ENCODE results near the gene SAMD4A.
"Not testable (repeated sequence)": the region's sequence is repeated elsewhere in the genome, so short reads cannot be mapped to it uniquely, and the experiment has no call there.

The SAMD4A gene

DNA sequence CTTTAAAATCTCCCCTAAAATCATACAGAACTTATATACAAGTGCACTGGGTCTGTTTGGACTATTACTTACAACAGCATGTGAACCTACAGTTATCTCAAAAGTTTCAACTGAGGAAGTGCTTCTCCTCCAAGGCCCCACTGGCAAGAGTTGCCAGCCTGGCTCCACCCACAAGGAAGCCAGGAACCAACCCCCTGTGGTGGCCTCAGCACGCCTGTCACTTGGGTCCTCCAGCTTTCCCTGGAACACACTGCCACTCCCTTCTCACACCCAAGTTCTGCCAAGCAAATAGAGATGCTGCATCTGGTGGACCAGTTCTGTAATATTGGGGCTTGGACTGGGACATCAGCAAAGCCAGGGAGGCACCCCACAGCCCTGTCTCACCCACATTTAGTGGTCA lies 220.3 kb downstream of the SAMD4A start:
- DNase-seq: no peak

DNA sequence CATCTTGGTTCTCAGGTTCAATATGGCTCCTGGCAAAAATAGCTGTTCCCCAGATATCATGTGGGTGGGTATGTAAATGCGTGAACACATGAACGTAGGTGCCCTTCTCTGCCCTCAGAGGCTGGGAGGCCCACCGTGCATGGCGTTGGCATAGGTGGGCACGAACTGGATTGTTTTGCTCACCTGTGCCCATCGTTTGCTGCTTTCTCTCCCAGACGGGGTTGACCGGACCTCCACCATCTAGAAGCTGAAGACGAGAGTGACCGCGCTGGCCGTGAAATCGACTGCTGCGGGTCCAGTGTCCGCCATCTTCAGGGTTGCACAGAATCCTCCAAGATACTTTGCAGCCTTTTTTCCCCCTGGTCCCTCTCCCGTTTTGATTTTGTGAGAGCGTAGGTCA lies 221.8 kb downstream of the SAMD4A start:
- DNase-seq: no peak

DNA sequence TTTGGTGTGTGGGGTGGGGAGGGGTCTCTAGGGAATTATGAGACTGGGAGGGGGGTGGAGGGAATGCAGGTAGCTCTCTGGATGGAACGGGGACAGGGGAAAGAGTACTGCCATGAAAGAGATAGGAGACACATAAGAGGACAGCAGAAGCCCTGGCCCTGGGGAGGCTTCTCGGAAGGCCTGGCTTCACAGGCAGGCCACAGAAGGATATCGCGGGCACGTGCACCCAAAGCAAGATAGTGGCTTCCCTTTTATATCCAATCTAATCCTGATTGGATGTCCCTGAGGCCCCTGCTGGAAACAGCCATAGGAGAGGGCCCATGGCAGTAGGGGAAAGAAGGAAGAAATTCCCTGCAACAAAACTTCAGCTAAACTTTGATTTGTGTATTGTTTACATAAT lies 222.2 kb downstream of the SAMD4A start:
- no peak for DNase-seq

DNA sequence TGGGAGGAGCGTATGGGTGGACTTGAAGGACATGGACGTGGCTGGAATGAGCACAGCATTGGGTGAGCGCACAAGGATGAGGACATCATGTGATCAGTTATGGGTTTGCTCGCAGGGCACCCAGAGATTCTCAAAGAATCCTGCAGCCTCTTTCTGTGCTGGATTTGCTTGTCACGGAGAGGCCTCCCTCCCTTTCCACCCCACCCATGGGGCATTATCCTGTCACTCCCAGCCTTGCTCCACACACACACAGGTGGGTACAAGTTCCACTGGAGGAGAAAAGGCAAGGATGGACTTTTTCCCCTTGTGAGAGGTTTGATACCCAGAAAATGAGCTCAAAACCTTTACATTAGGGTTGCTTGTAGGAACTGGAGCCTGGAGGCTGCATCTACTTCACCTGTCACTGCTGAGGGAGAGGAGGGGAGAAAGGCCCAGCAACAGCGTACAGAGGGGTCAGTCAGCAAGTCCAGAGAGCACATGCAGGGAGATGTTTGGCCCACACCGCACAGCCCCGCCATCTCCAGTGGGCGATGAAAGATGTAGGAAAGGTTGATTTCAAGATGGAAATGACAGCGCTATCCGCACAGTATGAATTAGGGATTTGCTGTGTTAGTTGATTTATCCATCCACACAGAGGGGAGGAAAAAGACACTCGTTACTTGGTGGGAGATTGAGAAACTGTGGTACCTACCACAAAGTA lies 223.0 kb downstream of the SAMD4A start:
- no peak for DNase-seq

DNA sequence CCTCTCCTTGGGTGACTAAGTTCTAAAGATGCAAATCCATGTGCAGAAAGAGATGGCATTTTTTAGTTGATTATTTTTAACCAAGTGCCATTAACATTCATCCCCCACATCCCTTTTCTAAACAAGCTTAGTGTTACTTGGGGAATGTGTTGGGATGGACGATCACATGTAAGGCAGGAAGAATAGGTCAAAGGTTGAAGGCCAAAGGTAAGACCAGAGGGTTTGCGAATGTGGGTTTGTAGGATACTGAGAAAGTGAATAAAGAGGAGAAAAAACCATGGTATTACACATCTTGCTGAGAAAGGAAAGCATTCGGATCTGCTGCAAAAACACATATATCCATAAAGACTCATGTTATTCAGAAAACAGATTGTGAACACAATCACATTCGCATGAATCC lies 224.1 kb downstream of the SAMD4A start:
- no peak for DNase-seq

DNA sequence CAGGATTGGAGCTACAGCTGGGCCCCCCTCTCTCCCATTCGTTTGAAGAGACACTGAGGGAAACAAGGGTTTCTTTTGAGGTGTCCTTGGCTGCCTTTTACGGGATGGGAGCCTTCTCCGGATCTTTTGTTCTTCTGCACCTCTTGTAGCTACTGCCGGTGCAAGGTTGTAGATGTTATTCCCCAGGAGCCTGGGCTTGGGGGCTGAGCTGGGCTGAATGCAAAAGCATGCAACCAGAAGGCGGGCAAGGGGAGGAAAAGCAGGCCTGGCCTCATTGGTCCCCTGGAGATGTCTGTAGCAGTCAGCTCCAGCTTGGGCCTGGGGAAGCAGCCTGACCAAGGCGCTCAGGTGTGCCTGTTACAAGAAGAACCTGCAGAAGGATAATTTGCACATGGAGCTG lies 225.4 kb downstream of the SAMD4A start:
- DNase-seq: no peak

DNA sequence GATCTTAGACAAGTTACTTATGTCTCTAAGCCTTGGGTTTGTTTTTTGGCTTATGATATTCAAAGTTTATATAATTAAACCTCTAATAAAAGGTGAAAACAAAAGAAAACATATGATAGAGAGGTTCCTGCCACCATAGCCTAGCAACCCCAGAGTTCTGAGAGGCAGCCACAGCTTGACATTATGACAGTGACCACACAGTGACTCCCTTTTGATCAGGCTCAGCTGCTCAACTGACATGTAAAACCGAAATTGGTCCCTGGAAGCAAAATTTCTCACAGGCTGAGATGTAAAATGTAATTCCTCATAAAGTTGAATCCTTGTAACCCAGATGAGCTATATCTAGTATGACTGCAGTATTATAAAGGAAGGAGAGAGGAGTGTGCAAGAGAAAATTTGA lies 227.2 kb downstream of the SAMD4A start:
- no peak for DNase-seq

DNA sequence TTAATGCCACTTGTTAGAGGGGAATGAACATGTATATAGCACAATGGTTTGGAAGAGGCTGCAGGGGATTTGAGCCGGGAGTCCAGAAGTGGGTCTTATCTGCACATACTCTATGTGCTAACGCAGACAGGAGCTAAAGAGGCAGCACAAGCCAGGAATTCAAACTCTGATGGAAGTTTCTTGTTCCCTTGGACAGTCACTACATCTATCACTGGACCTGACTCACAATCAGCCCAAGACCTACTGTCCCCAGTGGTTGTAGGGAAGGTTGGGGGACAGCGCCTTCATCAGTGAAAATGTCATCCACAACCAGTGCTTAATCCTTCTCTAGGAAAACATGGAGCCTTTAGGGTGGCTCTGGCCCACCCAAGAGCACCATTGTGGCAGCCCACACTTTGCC lies 227.9 kb downstream of the SAMD4A start:
- no peak for DNase-seq

DNA sequence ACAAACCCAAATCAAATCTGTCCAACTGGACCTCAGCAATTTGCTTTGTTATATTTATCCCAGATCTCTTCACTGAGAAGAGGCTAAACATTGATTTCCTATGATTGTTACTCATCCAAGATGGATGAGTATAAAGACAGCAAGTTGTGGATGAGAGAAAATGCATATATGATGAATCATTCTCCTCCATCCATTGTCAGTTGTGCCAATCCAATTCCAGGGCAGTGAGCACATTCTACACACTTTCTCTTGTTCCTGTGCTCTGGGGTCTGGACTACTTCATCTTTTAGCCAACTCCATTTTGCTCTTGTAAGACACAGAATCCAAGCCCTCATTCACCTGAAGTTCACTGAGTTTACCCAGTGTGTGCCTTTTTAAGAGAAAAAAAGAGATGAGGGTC lies 230.0 kb downstream of the SAMD4A start:
- no peak for DNase-seq

DNA sequence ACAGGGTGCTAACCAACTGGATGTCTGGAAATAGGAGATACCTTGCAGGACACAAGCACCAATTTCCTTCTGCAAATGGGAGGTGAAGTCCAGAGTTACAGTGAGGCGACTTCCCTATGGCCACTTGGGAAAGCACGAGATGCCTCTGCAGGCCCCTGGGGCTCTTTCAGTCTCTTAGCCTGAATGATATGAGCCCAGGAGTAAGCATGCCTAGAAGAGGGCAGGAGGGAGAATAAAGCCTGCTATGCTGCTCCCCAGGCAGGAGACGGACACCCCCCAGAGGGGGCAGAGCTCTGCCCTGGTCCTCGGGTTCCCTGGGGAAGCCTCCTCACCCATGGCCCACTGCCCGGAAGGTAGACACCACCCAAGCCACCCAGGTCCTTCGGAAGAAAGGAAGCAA lies 230.6 kb downstream of the SAMD4A start:
- DNase-seq: no peak

DNA sequence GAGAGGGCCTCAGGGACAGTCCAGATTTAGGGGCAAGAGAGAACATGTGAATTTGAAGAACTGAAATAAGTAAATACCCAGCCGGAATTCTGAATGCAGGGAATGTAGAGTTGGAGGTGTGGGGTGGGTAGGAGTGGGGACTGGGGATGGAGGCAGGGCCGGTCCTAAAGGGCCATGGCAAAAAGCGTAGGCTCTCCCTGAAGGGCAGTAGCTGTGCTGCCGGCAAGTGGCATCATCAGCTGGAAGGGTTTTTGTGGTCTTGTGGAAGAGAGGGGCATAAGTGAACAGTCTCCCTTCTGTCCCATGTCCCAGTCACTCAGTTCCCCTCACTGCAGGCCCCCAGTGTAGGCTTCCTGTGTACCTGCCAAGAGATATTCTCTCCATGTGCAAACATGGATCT lies 231.1 kb downstream of the SAMD4A start:
- no peak for DNase-seq

DNA sequence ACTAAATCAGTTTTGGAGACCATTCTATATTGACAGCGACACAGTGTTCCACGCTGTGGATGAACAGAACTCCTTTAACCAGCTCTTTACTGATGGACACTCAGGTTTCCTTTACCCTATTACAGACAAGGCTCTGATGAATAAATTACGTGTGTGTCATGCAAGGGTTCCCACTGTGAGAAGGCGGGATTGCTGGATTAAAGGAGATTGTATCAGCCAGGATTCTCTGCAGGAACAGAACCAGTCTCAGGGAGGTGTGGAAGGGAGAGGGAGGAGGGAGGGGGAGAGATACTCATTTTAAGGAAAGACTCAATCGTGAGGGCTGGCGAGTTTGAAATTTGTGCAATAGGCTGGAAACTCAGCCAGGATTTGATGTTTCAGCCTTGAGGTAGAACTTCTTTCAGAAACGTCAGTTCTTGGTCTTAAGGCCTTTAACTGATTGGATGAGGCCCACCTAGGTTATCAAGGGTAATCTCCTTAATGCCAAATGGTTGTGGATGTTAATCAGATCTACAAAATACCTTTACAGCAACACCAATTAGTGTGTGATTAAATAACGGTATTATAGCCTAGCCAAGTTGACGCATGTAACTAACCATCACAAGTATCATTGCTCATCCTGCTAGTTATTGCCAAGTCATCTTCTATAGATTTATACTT lies 231.7 kb downstream of the SAMD4A start:
- DNase-seq: no peak

DNA sequence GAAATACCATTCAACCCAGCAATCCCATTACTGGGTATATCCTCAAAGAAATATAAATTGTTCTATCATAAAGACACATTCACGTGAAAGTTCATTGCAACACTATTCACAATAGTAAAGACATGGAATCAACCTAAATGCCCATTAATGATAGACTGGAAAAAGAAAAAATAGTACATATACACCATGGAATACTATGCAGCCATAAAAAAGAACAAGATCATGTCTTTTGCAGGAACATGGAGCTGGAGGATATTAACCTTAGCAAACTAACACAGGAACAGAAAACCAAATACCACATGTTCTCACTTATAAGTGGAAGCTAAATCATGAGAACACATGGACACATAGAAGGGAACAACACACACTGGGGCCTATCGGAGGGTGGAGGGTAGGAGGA lies 234.6 kb downstream of the SAMD4A start:
- DNase-seq: not testable (repeated sequence)

DNA sequence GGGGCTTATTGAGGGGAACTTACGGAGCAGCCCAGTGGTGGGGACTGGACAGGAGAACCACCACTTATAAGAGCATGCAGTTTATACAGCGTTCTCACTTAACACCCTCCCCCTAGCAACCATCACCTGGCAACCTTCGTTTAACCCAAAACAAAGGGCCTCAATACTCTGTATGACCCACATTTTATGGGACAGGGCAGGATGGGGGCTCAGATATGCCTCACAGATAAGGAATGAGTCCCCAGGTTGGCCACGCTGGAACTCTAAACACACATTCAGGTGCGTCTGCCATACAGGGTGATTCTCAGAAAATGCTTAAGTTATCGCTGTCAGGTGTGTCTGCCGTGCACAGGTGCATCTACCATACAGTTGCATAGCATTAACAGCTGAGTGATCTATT lies 236.5 kb downstream of the SAMD4A start:
- DNase-seq: no peak

DNA sequence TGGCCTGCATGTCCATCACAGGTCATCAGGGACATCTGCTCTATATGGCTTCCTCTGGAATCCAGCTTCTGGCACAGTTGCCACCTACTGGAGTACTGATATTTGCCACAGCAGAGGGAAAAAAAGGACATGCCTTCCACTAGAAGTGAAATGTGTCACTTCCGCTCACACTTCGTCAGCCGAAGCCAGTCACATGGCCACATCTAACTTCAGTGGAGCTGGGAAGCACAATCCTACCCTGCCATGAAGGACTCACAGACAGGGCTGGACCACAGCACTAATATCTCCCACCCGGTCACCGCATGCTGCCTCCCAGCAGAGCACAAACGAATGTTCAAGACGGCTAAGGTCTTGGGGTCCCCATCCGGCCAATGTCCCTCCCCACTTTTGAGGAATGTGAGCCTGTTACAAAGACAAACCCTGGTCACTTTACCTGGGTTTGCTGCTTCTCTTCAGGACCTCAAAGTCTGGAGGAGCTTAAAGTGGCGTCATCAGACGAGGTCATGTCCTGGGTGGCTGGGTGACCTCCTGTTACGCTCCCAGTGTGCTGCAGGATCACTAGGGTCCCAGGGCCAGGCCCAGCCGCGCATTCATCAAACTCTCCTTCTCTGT lies 237.1 kb downstream of the SAMD4A start:
- no peak for DNase-seq

DNA sequence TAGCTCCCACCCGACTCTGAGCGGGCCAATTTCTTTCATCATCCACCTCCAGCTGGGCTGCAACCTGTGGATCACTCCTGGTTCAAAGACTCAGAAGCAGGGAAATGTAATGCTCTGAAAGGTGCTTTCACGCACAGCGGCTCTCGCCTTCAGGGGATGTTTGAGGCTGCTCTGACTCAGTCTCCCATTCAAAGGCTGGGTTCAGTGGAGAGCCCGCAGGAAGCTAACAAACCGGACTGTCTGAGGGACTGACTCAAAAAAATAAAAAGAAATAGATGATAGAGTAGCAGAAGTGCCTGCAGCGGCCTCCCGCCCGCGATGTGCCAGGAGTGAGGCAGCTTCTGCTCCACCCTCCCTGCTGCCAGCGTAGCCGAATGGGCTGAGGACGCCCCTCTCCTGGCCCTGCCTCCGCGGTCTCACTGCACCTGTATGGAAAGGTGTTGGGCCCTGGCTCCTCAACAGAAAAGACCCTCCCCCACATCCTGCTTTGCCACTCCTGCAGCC lies 237.7 kb downstream of the SAMD4A start:
- DNase-seq: no peak

DNA sequence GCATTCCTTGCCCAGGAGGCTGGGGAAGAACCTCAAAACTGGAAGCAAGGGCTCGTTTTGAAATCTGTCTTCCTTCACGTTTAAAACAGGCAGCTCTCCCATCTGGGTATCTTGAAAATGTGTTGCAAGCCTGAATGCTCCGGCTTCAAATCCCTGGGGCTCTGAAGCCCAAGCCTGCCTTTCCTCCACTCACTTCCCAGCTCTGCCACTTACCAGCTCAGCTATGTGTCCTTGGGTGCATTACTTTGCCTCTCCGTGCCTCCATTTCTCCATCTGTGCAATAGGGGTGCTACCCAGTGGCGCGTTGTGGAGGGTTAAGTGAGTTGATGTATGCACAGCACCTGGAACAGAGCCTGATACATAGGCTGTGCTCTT lies 238.1 kb downstream of the SAMD4A start:
- DNase-seq: no peak

DNA sequence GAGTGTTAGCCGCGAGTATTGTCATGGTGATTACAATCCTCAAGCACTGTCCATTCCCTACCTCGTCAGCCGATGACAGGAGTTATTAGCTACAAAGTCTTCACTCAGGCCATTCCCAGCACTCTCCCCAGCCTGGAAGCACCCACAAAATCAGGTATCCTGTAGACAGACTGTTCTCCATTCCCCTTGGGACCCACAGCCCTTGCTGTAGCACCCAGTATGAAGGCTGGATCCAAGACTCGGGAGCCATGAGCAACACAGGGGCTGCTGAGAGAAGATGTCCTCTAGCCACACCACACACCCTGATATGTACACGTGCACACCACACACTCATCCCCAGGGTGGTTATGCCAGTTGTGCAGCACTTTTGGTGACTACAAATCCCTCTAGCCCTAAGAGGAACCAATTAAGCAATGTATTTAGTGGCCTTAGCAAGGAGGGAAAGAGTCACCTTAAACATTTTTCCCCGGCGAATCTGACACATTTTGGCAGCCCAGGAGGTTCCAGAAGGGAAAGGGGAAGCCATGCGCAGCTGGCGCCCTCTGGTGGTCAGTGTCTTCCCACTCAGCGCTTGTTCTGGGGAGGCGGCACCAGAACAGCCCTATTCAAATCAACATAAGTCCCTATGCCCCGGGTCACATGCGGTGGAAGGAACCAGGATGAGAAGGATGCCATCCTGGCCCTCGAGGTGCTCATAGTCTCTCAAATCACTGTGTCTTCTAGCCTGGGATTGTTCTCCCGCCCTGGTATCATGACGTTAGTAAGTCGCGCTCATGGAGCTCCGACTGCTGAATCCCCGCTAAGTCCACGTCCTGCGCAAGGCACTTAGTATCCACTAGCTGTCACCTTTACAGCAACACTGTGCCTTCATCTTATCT lies 238.8 kb downstream of the SAMD4A start:
- peak; percentile 35 for DNase-seq

DNA sequence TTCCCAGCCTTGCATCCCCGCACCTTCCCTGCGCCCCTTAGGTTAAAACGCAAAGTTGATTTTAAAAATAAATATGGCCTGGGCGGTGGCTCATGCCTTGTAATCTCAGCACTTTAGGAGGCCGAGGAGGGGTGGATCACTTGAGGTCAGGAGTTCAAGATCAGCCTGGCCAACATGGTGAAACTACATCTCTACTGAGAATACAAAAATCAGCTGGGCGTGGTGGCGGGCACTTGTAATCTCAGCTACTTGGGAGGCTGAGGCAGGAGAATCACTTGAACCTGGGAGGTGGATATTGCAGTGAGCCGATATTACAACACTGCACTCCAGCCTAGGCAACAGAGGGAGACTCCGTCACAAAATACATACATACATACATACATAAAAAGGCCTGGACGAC lies 239.7 kb downstream of the SAMD4A start:
- no peak for DNase-seq

DNA sequence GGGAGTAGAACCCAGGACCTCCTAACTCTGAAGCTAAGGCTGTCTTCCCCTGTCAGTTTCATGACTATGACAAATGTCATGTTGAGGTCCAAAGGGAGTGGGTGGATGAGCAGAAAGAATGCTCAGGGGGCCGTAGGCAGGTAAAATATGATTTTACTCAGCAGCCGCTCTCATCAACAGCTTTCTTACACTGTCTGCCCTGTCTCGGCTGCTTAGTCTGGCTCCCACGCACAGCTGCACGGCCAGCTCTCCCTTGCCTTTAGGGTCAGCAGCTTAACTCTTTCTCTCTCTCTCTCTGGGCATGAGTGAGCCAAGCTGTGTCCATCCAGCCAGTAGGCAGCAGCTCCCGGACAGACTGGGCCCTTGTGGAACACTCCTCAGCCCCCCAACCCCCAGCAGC lies 240.5 kb downstream of the SAMD4A start:
- DNase-seq: no peak

DNA sequence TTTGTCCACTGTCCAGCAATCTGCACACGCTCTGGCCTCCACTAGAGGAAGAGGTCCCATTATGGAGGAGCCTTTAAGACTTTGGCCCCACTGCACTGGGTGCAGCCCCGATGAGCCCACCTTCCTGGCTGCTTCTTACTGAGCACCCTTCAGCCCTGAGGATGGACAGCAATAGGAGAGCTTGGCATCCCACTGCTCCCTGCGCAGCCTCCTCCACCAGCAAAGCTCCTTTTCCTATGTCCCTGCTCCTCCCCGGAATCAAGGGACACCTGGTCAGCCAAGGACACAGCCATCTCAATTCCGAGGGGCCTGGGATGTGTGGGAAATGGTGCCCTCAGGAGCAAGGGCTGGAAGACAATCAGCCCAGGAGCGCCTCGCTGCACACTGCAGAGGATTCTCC lies 241.0 kb downstream of the SAMD4A start:
- DNase-seq: no peak

DNA sequence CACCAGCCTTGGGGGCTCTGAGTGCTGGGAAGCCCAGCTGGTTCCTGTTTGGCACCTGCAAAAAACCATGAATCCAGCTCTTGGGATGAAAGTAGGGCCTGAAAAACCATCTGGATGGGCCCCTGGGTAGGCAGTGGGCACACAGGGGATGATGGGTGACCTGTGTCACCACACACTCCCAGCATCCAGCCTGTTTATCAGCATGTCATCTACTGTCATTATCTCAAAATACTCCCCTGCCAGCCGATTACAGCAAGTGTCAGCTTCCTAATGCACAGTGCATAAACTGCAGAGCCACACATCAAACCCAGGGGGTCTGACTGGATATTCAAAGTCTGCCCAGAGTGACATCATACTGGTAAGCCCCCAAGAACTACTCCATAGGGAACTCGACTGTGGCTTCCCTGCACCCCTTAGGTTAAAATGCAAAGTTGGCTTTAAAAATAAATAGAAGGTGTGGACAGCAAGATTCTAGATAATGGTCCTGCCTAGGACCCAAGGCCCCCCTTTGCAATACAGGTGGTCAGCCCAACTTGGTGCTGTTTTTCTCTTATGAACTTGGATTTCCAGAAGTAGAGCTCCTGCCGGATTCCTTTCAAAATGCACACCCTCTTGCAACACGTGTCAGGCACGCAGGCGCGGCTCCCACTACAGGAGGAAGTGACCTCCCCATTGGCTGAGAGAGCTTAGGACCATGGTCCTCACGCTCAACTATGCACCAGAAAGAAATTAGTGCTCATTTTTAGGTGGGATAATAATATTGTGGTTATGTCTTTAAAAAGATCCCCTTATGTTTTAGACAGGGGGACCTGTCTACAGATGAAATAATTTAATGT lies 241.6 kb downstream of the SAMD4A start:
- no peak for DNase-seq

DNA sequence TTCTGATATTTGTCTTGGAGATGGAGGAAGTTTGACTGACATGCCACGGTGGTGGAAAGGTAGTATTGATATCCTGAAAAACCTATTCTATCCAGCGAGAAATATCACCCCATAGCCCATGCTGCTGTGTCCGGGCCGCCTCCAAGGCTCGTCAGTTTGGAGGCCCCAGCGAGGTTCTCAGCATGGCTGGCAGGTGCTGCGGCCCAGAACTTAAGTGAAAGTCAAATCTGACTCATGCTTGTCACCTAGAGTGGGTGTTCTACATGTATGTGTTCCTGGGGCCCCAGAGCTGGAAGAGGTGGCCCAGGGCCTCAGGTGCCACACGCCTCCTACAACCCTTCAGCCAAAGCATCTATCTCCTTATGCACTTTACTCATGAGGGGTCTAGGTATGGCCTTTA lies 242.8 kb downstream of the SAMD4A start:
- no peak for DNase-seq

Measured in NK-92 treated with Interleukin-12 subunit alpha and Interleukin-12 subunit beta, amount 100 ng/mL, for 24 hours (cell line).